ENCODE measurements around the gene EPHA6. TPM values are rescaled to one million over a fixed set of nuclear protein-coding genes. Genes with fewer than 3 reads are reported as not detected.
"Not testable (repeated sequence)": the region's sequence is repeated elsewhere in the genome, so short reads cannot be mapped to it uniquely, and the experiment has no call there.

EPHA6 gene
- total RNA-seq, 1 experiment from 2014 or later: 1.1 TPM

DNA sequence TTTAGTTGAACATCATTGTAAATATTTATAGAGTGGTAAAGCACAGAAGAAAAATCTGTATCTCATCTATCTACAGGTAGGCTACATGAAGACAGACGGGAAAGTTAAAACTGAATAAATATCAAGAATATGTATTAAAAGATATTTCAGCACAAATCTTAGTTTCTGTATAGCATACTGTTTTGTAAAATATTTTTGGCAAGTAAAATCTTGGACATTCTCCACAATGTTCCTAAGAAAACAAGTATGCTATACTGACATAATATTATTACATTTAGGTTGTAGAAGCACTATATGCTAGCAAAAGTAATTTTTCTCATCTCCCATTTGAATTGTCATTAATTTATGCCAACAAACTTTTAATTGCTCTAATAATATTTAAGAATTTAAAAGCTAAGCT lies 623.7 kb downstream of the EPHA6 start:
- CTCF ChIA-PET: no interaction called here
- no peak overlapping the region for H3K4me3 Mint-ChIP-seq (ENCODE audit: low read depth, unreplicated experiment)
- H3K4me1 Mint-ChIP-seq (ENCODE audit: low read depth, unreplicated experiment): no peaks in the 10 kb centered on the region
- no peaks in the 10 kb centered on the region for H3K9me3 Mint-ChIP-seq (ENCODE audit: low read depth, unreplicated experiment)
- no peak overlapping the region for H3K27ac Mint-ChIP-seq (ENCODE audit: unreplicated experiment)
- intact Hi-C loops (cut with micrococcal nuclease; ENCODE audit: unreplicated experiment): no loop called here
- H3K27me3 Mint-ChIP-seq (ENCODE audit: unreplicated experiment): no peaks in the 10 kb centered on the region
- TF ChIP-seq, protein P1, sequence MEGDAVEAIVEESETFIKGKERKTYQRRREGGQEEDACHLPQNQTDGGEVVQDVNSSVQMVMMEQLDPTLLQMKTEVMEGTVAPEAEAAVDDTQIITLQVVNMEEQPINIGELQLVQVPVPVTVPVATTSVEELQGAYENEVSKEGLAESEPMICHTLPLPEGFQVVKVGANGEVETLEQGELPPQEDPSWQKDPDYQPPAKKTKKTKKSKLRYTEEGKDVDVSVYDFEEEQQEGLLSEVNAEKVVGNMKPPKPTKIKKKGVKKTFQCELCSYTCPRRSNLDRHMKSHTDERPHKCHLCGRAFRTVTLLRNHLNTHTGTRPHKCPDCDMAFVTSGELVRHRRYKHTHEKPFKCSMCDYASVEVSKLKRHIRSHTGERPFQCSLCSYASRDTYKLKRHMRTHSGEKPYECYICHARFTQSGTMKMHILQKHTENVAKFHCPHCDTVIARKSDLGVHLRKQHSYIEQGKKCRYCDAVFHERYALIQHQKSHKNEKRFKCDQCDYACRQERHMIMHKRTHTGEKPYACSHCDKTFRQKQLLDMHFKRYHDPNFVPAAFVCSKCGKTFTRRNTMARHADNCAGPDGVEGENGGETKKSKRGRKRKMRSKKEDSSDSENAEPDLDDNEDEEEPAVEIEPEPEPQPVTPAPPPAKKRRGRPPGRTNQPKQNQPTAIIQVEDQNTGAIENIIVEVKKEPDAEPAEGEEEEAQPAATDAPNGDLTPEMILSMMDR (IDR thresholded peaks at IDR 0.05; ENCODE audit: unreplicated experiment): no peak
- BruUV-seq (replicated peaks): no TSS peak
- no peak for DNase-seq
- no peaks in the 10 kb centered on the region for H3K36me3 Mint-ChIP-seq (ENCODE audit: insufficient read depth, unreplicated experiment)

DNA sequence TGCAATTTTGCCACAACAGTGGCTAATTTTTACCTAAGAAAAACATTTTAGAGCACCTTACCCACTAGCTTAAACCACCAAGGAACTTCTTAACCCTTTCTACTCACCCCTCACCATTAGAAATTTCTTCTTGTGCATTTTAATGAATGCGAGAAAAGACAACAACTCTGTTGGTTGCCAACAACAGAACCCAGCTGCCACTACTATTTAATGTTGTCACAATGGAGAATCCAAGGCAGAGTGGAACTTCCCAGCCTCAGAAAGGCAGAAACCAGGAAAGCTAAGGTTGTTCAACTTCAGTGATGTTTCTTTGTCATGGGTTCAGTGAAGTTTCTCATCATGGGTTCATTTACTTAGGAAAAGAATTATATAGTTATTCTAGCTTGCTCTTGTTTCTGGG lies 625.0 kb downstream of the EPHA6 start:
- H3K27ac Mint-ChIP-seq (ENCODE audit: unreplicated experiment): no peak overlapping the region
- no TSS peak for BruUV-seq (replicated peaks)

DNA sequence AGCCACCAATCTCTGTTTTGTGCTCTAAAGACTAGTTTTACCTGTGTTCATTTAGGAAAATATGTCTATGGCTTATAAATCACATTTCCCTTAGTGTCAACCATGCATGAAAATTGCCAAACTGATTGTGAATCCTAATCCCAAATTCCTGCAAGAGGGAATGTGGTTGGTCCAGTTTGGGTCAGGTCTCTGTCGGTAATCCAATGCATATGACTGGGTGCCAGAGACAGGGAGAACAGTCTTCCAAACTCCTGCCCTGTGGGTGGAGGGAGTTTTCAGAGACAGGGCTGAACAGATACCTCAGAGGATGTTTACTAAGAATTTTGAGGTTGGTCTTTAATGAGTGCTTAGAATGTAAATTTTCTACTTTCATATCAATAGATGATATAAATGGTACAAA lies 649.6 kb downstream of the EPHA6 start:
- Mint-ChIP-seq H3K4me3 (ENCODE audit: low read depth, unreplicated experiment) (no peak overlapping the region), H3K27me3 (ENCODE audit: unreplicated experiment) (no peaks in the 10 kb centered on the region), H3K27ac (ENCODE audit: unreplicated experiment) (no peak overlapping the region), H3K36me3 (ENCODE audit: insufficient read depth, unreplicated experiment) (no peaks in the 10 kb centered on the region), H3K9me3 (ENCODE audit: low read depth, unreplicated experiment) (no peaks in the 10 kb centered on the region), H3K4me1 (ENCODE audit: low read depth, unreplicated experiment) (peaks cover 8% of the 10 kb centered on the region)
- TF ChIP-seq, protein P1 (IDR thresholded peaks at IDR 0.05; ENCODE audit: unreplicated experiment): no peak
- no peak for DNase-seq
- intact Hi-C loops (cut with micrococcal nuclease; ENCODE audit: unreplicated experiment): no loop called here
- BruUV-seq (replicated peaks): no TSS peak
- CTCF ChIA-PET: no interaction called here

More for the DNA sequence above, 625.0 kb downstream of the EPHA6 start:
- Mint-ChIP-seq H3K4me1 (ENCODE audit: low read depth, unreplicated experiment) (no peaks in the 10 kb centered on the region), H3K27me3 (ENCODE audit: unreplicated experiment) (no peaks in the 10 kb centered on the region), H3K36me3 (ENCODE audit: insufficient read depth, unreplicated experiment) (no peaks in the 10 kb centered on the region), H3K9me3 (ENCODE audit: low read depth, unreplicated experiment) (no peaks in the 10 kb centered on the region), H3K4me3 (ENCODE audit: low read depth, unreplicated experiment) (no peak overlapping the region)
- no peak for DNase-seq
- intact Hi-C loops (cut with micrococcal nuclease; ENCODE audit: unreplicated experiment): no loop called here
- CTCF ChIA-PET: no interaction called here
- TF ChIP-seq, protein P1 (IDR thresholded peaks at IDR 0.05; ENCODE audit: unreplicated experiment): no peak

DNA sequence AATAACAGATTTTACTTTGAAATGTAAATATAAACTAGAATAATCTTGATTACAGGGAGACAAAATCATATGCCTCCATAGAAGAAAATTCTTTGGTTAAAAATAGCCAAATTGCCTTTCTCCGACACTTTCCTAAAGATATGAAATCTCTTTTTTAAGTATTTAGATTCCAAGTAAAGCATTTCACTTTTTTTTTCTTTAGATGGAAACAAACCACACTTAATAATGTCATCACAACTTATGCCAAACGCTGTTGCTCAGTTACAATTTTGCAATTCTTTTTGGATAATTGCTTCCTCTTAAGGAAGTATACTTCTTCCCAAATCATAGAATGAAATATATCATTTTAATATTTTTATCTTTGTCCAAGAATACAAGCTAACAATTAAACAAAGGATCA lies 656.1 kb downstream of the EPHA6 start:
- Mint-ChIP-seq H3K36me3 (ENCODE audit: insufficient read depth, unreplicated experiment) (no peaks in the 10 kb centered on the region), H3K4me1 (ENCODE audit: low read depth, unreplicated experiment) (peaks cover 8% of the 10 kb centered on the region), H3K9me3 (ENCODE audit: low read depth, unreplicated experiment) (no peaks in the 10 kb centered on the region), H3K4me3 (ENCODE audit: low read depth, unreplicated experiment) (no peak overlapping the region), H3K27me3 (ENCODE audit: unreplicated experiment) (no peaks in the 10 kb centered on the region), H3K27ac (ENCODE audit: unreplicated experiment) (no peak overlapping the region)
- no peak for DNase-seq
- intact Hi-C loops (cut with micrococcal nuclease; ENCODE audit: unreplicated experiment): no loop called here
- BruUV-seq (replicated peaks): no TSS peak
- CTCF ChIA-PET: no interaction called here
- TF ChIP-seq, protein P1 (IDR thresholded peaks at IDR 0.05; ENCODE audit: unreplicated experiment): no peak

DNA sequence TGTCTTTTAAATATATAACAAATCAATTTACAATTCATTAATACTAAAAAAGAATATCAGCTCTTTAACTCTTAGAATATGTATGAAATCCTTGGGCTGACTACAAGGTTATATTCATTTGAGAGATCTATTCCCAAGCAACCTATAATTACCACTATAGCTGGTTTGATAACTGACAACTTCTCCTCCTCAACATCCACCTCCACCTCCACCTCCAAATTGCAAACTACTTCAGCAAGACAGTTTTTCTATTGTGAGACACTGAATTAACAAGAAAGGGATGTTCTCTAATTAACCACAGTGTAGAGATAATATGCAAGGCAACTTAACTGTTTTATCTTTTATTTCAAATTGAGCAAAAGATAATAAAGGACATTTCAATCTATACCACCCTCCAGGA lies 665.3 kb downstream of the EPHA6 start:
- H3K4me1 Mint-ChIP-seq (ENCODE audit: low read depth, unreplicated experiment): no peaks in the 10 kb centered on the region
- no TSS peak for BruUV-seq (replicated peaks)

DNA sequence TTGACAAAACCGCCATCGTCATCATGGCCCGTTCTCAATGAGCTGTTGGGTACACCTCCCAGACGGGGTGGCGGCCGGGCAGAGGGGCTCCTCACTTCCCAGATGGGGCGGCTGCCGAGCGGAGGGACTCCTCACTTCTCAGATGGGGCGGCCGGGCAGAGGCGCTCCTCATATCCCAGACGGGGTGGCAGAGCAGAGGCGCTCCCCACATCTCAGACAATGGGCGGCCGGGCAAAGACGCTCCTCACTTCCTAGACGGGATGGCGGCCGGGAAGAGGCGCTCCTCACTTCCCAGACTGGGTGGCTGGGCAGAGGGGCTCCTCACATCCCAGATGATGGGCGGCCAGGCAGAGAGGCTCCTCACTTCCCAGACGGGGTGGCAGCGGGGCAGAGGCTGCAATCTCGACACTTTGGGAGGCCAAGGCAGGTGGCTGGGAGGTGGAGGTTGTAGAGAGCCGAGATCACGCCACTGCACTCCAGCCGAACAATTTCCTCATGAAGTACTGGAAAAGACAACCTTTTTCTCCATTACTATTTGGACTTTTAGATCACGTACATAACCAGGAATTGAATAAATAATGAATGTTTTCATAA lies 666.4 kb downstream of the EPHA6 start:
- H3K4me3 Mint-ChIP-seq (ENCODE audit: low read depth, unreplicated experiment); H3K27ac Mint-ChIP-seq (ENCODE audit: unreplicated experiment); DNase-seq; H3K9me3 Mint-ChIP-seq (ENCODE audit: low read depth, unreplicated experiment); H3K27me3 Mint-ChIP-seq (ENCODE audit: unreplicated experiment); H3K36me3 Mint-ChIP-seq (ENCODE audit: insufficient read depth, unreplicated experiment); intact Hi-C loops (cut with micrococcal nuclease; ENCODE audit: unreplicated experiment); BruUV-seq (replicated peaks); H3K4me1 Mint-ChIP-seq (ENCODE audit: low read depth, unreplicated experiment); CTCF ChIA-PET: not testable (repeated sequence)

More for the DNA sequence above, 665.3 kb downstream of the EPHA6 start:
- Mint-ChIP-seq H3K9me3 (ENCODE audit: low read depth, unreplicated experiment) (no peaks in the 10 kb centered on the region), H3K4me3 (ENCODE audit: low read depth, unreplicated experiment) (no peak overlapping the region), H3K36me3 (ENCODE audit: insufficient read depth, unreplicated experiment) (no peaks in the 10 kb centered on the region), H3K27ac (ENCODE audit: unreplicated experiment) (no peak overlapping the region), H3K27me3 (ENCODE audit: unreplicated experiment) (no peaks in the 10 kb centered on the region)
- CTCF ChIA-PET: no interaction called here
- TF ChIP-seq, protein P1 (IDR thresholded peaks at IDR 0.05; ENCODE audit: unreplicated experiment): no peak
- intact Hi-C loops (cut with micrococcal nuclease; ENCODE audit: unreplicated experiment): no loop called here
- no peak for DNase-seq

All from Calu3 (cell line).